BJ (cell line): ENCODE data around the gene ST6GAL1. TPM values are rescaled to one million over a fixed set of nuclear protein-coding genes. Genes with fewer than 3 reads are reported as not detected.

ENCODE experiments used
- CTCF ChIA-PET: fragments of 350-600 bp; formaldehyde crosslinking; extraction: SDS; loops from one replicate; lab custom pipeline; 2021; ENCODE audit warnings: antibody characterized with exemption, inconsistent platforms; lab: Yijun Ruan, JAX
- POLR2A ChIA-PET: fragments of 300-600 bp; sonication (Branson Sonifier 250); formaldehyde crosslinking; extraction: SDS; loops from one replicate; lab custom pipeline; 2021; ENCODE audit warnings: antibody characterized with exemption; lab: Charles Lee
- DNase-seq: peaks from one replicate; pipeline ENCODE4 v3.0.0-alpha.2; 2011; ENCODE audit warnings: low read depth
- H3K27me3 ChIP-seq: 2 replicates; pipeline ENCODE4 v1.6.0; 2011; ENCODE audit warnings: low read length; ENCODE audit not compliant: control insufficient read depth, insufficient read depth
- H3K36me3 ChIP-seq: 2 replicates; pipeline ENCODE4 v1.5.1; 2011; ENCODE audit warnings: low read length; ENCODE audit not compliant: control insufficient read depth, insufficient read depth
- H3K4me3 ChIP-seq: 2 replicates; pipeline ENCODE4 v1.5.1; 2011; ENCODE audit warnings: low read depth, mild to moderate bottlenecking, control low read depth, low read length
- CTCF ChIP-seq: IDR thresholded peaks from 2 replicates; pipeline ENCODE4 v1.5.1; 2011; ENCODE audit warnings: low read depth, mild to moderate bottlenecking, control low read depth, inconsistent platforms, low read length, moderate library complexity; ENCODE audit not compliant: insufficient read depth
- polyA plus RNA-seq: library from polyadenylated mRNA; depleted of rRNA; stranded (reverse); fragments of >200 nt; gene quantifications from 2 replicates; pipeline ENCODE4 v1.2.3, GENCODE V29; 2011

Gene ST6GAL1
- polyA plus RNA-seq, 1 experiment, result 1.5 TPM

- ChIA-PET POLR2A (no interaction called here), CTCF (no interaction called here)
- TF ChIP-seq CTCF, result no peak
- DNase-seq, result no peak
- no peaks in the 10 kb centered on the region for H3K27me3 ChIP-seq
- no peak overlapping the region for H3K4me3 ChIP-seq
- no peaks in the 10 kb centered on the region for H3K36me3 ChIP-seq
These were observed 95.5 kb downstream of the ST6GAL1 start for GRCh38 chr3:187025656-187026316.

- TF ChIP-seq CTCF, result no peak
- H3K36me3 ChIP-seq, result no peaks in the 10 kb centered on the region
- H3K27me3 ChIP-seq, result no peaks in the 10 kb centered on the region
- ChIA-PET CTCF (no interaction called here), POLR2A (no interaction called here)
- no peak for DNase-seq
- no peak overlapping the region for H3K4me3 ChIP-seq
These were observed 96.0 kb downstream of the ST6GAL1 start for GRCh38 chr3:187026317-187026670.

- Histone ChIP-seq H3K4me3 (no peak overlapping the region), H3K36me3 (no peaks in the 10 kb centered on the region), H3K27me3 (no peaks in the 10 kb centered on the region)
- CTCF ChIA-PET, result no interaction called here
- no peak for TF ChIP-seq CTCF
- DNase-seq, result no peak
- POLR2A ChIA-PET, result no interaction called here
These were observed 97.4 kb downstream of the ST6GAL1 start for GRCh38 chr3:187027531-187028278.

- DNase-seq, result no peak
- no peaks in the 10 kb centered on the region for H3K27me3 ChIP-seq
- H3K4me3 ChIP-seq, result no peak overlapping the region
- no peak for TF ChIP-seq CTCF
- H3K36me3 ChIP-seq, result no peaks in the 10 kb centered on the region
- ChIA-PET POLR2A (no interaction called here), CTCF (no interaction called here)
These were observed 101.6 kb downstream of the ST6GAL1 start for GRCh38 chr3:187031934-187032333.

- Histone ChIP-seq H3K36me3 (no peaks in the 10 kb centered on the region), H3K27me3 (no peaks in the 10 kb centered on the region), H3K4me3 (no peak overlapping the region)
- CTCF ChIA-PET, result no interaction called here
- DNase-seq, result no peak
- POLR2A ChIA-PET, result no interaction called here
- TF ChIP-seq CTCF, result no peak
These were observed 106.1 kb downstream of the ST6GAL1 start for GRCh38 chr3:187036394-187036793.
